ENCODE data around the gene CKAP4.

The CKAP4 gene

DNA sequence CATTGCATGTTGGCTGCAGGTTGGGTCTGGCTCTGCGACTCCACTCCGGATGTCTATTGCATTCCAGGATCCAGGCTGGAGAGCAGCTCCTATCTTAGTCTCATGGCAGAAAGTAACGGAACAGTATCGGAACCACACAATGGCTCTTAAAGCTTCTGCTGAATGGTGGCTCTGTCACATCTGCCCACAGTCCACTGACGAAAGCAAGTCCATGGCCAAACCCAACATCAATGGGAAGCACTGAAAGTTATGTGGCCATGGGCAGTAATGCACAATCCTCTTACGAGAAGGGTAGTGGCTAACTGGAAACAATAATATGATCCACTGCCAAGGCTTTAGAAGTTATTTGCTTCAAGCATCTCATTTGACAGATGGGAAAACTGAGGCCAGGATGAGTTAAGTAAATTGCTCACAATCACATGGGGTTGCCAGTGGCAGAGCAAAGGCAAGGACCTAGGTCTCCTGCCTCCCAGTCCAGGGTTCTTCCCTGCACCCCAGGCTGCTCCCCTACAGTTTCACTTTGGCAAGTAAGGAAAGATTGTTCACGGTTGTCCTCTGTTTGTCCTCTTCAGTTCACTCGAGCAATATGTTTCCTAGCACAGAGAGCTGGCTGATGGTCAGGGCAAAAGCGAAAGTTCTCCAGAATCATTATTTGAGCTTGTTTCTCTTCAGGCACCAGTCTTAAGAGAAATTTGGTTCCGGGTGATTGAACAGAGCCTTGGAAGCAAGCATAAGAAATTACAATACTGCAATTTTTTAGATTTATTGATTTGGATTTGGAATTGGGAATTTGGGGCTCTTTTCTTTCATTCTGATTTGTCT, 54.2 kb downstream of the CKAP4 start:
- H3K9ac ChIP-seq (ENCODE audit: low read length) = no peak overlapping the region

DNA sequence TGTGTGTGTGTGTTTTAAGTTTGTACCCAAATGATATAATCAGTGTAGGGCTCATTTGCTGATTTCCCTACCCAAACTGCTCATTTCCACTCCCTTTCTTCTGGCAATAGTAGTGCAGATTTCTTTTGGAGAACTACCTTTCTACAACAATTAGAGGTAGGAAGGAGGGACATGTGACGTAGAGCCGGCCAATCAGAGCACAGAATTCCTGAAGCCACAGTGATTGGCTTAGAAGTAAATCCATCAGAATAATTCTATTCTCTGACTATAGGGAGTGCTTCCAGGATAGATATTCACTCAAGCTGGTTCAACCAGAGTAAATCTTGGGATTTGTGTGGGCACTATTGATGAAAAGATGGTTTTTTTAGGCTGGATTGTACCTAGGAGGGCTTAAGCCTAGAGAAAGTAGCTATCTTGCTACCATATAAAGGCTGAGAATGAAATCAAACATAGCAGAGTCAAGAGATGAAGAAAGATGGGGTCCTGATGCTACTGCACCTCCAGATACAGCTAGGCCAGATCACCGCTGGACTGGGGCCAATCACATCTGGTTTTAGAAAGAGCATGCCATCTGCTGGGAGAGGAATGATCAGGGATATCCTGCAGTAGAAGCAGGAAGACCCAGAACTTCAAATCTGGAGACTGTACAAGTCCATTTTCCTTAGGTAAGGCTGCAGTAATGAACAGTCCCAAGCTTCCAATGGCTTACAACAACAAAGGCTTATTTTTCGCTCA, 55.0 kb downstream of the CKAP4 start:
- H3K4me3 ChIP-seq (ENCODE audit: low read depth, low read length, poor library complexity, severe bottlenecking) = no peak overlapping the region
- H3K4me1 ChIP-seq (ENCODE audit: insufficient read depth, low read length, severe bottlenecking) = no peaks in the 10 kb centered on the region
- no peaks in the 10 kb centered on the region for H4K20me1 ChIP-seq (ENCODE audit: insufficient read depth, low read length)
- no peaks in the 10 kb centered on the region for H3K27me3 ChIP-seq (ENCODE audit: insufficient read depth, low read length)
- TF ChIP-seq, protein P1, sequence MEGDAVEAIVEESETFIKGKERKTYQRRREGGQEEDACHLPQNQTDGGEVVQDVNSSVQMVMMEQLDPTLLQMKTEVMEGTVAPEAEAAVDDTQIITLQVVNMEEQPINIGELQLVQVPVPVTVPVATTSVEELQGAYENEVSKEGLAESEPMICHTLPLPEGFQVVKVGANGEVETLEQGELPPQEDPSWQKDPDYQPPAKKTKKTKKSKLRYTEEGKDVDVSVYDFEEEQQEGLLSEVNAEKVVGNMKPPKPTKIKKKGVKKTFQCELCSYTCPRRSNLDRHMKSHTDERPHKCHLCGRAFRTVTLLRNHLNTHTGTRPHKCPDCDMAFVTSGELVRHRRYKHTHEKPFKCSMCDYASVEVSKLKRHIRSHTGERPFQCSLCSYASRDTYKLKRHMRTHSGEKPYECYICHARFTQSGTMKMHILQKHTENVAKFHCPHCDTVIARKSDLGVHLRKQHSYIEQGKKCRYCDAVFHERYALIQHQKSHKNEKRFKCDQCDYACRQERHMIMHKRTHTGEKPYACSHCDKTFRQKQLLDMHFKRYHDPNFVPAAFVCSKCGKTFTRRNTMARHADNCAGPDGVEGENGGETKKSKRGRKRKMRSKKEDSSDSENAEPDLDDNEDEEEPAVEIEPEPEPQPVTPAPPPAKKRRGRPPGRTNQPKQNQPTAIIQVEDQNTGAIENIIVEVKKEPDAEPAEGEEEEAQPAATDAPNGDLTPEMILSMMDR (IDR thresholded peaks at IDR 0.05; ENCODE audit: low read length) = no peak
- TF ChIP-seq EZH2 (IDR thresholded peaks at IDR 0.05; ENCODE audit: borderline replicate concordance, low read length) = no peak
- H3K27ac ChIP-seq (ENCODE audit: low read depth, low read length, poor library complexity, severe bottlenecking) = no peak overlapping the region
- H3K4me2 ChIP-seq (ENCODE audit: low read length) = no peak overlapping the region
- H3K9me2 ChIP-seq (ENCODE audit: low read depth, low read length) = no peaks in the 10 kb centered on the region
- no peaks in the 10 kb centered on the region for H3K9me3 ChIP-seq (ENCODE audit: low read length)
- H3F3A ChIP-seq (ENCODE audit: insufficient read depth, low read length) = no peaks in the 10 kb centered on the region
- no peaks in the 10 kb centered on the region for H3K36me3 ChIP-seq (ENCODE audit: insufficient read depth, low read length)
- H2AFZ ChIP-seq (ENCODE audit: low read length) = no peak overlapping the region
- no peaks in the 10 kb centered on the region for H3K79me2 ChIP-seq (ENCODE audit: insufficient read depth, low read length)
- H3K9ac ChIP-seq (ENCODE audit: low read length) = no peak overlapping the region

More for the DNA sequence above, 54.2 kb downstream of the CKAP4 start:
- Histone ChIP-seq H3K9me2 (ENCODE audit: low read depth, low read length) (no peaks in the 10 kb centered on the region), H3K4me3 (ENCODE audit: low read depth, low read length, poor library complexity, severe bottlenecking) (no peak overlapping the region), H3K27ac (ENCODE audit: low read depth, low read length, poor library complexity, severe bottlenecking) (no peak overlapping the region), H3K4me2 (ENCODE audit: low read length) (no peak overlapping the region), H3K36me3 (ENCODE audit: insufficient read depth, low read length) (no peaks in the 10 kb centered on the region), H3K27me3 (ENCODE audit: insufficient read depth, low read length) (no peaks in the 10 kb centered on the region), H4K20me1 (ENCODE audit: insufficient read depth, low read length) (no peaks in the 10 kb centered on the region), H3K79me2 (ENCODE audit: insufficient read depth, low read length) (no peaks in the 10 kb centered on the region), H3F3A (ENCODE audit: insufficient read depth, low read length) (no peaks in the 10 kb centered on the region), H3K9me3 (ENCODE audit: low read length) (no peaks in the 10 kb centered on the region), H2AFZ (ENCODE audit: low read length) (no peak overlapping the region), H3K4me1 (ENCODE audit: insufficient read depth, low read length, severe bottlenecking) (no peaks in the 10 kb centered on the region)
- no peak for TF ChIP-seq EZH2 (IDR thresholded peaks at IDR 0.05; ENCODE audit: borderline replicate concordance, low read length)
- TF ChIP-seq, protein P1 (IDR thresholded peaks at IDR 0.05; ENCODE audit: low read length) = no peak

DNA sequence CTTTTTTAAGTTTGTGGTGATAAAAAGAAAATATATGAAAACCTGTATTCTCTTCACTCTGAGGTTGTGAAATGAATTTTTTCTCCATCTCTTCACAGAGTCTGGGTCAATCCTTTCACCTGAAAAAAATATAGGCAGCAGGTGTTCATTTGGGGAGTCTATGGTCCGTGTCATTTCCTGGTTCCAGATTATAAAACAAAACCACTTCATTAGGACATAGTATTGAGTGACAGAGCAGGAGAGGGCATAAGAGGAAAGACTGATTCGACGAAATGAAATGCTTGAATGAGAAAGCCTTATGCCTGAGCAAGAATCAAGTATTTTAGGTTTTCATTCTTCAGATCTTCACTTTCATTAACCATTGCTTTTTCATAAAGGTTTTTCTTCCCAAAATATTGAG, 57.2 kb downstream of the CKAP4 start:
- no peak overlapping the region for H3K9ac ChIP-seq (ENCODE audit: low read length)
- H3K36me3 ChIP-seq (ENCODE audit: insufficient read depth, low read length) = no peaks in the 10 kb centered on the region
- no peaks in the 10 kb centered on the region for H3K9me3 ChIP-seq (ENCODE audit: low read length)
- no peaks in the 10 kb centered on the region for H3K79me2 ChIP-seq (ENCODE audit: insufficient read depth, low read length)
- H3K9me2 ChIP-seq (ENCODE audit: low read depth, low read length) = no peaks in the 10 kb centered on the region
- no peak for TF ChIP-seq EZH2 (IDR thresholded peaks at IDR 0.05; ENCODE audit: borderline replicate concordance, low read length)
- TF ChIP-seq, protein P1 (IDR thresholded peaks at IDR 0.05; ENCODE audit: low read length) = no peak
- no peaks in the 10 kb centered on the region for H4K20me1 ChIP-seq (ENCODE audit: insufficient read depth, low read length)
- H3K4me1 ChIP-seq (ENCODE audit: insufficient read depth, low read length, severe bottlenecking) = no peaks in the 10 kb centered on the region
- H3K4me3 ChIP-seq (ENCODE audit: low read depth, low read length, poor library complexity, severe bottlenecking) = no peak overlapping the region
- no peak overlapping the region for H3K4me2 ChIP-seq (ENCODE audit: low read length)
- no peak overlapping the region for H3K27ac ChIP-seq (ENCODE audit: low read depth, low read length, poor library complexity, severe bottlenecking)
- H3F3A ChIP-seq (ENCODE audit: insufficient read depth, low read length) = no peaks in the 10 kb centered on the region
- H3K27me3 ChIP-seq (ENCODE audit: insufficient read depth, low read length) = no peaks in the 10 kb centered on the region
- no peak overlapping the region for H2AFZ ChIP-seq (ENCODE audit: low read length)

Measured in OCI-LY1 (cell line).